ENCODE measurements around the gene RASAL2. TPM values are rescaled to one million over a fixed set of nuclear protein-coding genes. Genes with fewer than 3 reads are reported as not detected.
A peak's percentile ranks its signal among the peaks of the same experiment; 100 is the strongest.
"Not testable (repeated sequence)": the region's sequence is repeated elsewhere in the genome, so short reads cannot be mapped to it uniquely, and the experiment has no call there.

Gene RASAL2
- total RNA-seq, 3 donors from 2014 or later = 13.0 to 17.5 (median 14.2) TPM

DNA sequence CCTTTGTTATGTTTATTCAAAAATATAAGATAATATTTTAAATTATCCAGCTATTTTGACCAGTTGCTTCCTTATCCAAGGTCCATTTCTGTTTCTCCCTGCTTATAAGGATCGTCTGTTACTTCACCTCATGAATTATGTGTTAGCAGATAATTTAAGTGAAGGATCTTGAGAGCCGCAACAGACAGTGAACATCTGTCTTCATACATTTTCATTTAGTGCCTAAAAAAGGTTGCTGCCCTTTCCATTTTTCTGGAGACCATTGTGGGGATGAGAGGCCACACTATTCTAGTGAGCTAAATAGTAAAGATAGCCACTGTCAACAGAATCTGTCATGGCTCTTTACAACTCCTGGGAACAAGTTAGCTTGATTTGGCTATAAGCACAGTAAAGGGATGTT is 248.8 kb downstream of the RASAL2 start:
- intact Hi-C loops (cut with DNase I, micrococcal nuclease) = no loop called here

DNA sequence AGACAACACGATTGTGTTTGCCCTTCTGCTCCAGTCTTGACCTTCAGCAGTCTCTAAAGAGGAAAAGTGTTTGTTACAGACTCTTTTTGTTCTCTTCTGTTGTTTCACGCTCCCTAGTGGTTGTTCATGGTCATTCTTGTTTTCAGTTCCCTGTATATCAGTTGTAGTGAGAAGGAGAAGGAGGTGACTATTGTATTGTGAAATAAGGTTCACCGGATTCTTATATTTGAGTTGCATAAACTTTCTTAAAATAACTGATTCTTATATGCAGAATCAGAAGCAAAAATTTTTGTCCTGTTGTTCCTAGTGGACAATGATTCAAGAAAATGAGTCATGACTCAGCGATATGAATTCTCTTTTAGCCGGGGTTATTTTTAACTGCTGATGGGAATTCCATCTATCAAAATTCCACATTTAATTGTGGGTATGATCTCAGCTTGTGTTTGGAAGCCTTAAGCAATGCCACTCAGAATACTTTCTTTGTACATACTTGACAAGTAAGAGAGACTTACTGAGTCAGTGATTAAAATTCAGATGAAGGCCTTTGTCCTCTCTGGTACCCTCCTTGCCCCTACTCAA is 250.7 kb downstream of the RASAL2 start:
- DNase-seq (peak in 1 of 3 donors; percentile 63), ATAC-seq (peak; percentile 79)
- Histone ChIP-seq H3K36me3 (ENCODE audit: low read depth) (no peaks in the 10 kb centered on the region), H3K4me1 (ENCODE audit: low read depth) (peaks cover 6% of the 10 kb centered on the region), H3K9me3 (no peaks in the 10 kb centered on the region), H3K4me3 (no peak overlapping the region)
- TF ChIP-seq, protein P1, sequence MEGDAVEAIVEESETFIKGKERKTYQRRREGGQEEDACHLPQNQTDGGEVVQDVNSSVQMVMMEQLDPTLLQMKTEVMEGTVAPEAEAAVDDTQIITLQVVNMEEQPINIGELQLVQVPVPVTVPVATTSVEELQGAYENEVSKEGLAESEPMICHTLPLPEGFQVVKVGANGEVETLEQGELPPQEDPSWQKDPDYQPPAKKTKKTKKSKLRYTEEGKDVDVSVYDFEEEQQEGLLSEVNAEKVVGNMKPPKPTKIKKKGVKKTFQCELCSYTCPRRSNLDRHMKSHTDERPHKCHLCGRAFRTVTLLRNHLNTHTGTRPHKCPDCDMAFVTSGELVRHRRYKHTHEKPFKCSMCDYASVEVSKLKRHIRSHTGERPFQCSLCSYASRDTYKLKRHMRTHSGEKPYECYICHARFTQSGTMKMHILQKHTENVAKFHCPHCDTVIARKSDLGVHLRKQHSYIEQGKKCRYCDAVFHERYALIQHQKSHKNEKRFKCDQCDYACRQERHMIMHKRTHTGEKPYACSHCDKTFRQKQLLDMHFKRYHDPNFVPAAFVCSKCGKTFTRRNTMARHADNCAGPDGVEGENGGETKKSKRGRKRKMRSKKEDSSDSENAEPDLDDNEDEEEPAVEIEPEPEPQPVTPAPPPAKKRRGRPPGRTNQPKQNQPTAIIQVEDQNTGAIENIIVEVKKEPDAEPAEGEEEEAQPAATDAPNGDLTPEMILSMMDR (IDR thresholded peaks at IDR 0.05) = no peak
- intact Hi-C loops (cut with DNase I, micrococcal nuclease) = no loop called here

More for the DNA sequence above, 248.8 kb downstream of the RASAL2 start:
- H3K9me3 ChIP-seq = no peaks in the 10 kb centered on the region
- DNase-seq (no peak), ATAC-seq (no peak)
- H3K4me3 ChIP-seq = no peak overlapping the region
- no peaks in the 10 kb centered on the region for H3K36me3 ChIP-seq (ENCODE audit: low read depth)
- TF ChIP-seq, protein P1 (IDR thresholded peaks at IDR 0.05) = no peak
- peaks cover 6% of the 10 kb centered on the region for H3K4me1 ChIP-seq (ENCODE audit: low read depth)

DNA sequence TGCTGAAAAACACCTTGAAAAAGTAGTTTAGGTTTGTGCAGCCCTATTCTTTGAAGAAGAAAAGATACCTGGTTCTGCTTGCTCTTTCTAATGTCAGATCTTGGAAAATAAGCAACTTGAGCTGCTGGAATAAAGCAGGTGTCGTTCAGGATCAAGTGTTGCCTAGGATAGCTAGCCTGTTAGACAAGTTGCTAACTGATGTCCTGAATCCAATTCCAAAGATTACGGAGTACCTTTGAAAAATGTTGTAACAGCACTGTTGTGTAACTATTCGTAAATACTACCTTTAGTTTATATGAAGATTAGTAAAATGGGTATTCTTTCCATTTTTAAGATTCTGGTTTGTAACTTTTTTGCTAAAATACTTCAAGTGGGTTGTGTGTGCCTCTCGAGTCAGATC is 251.3 kb downstream of the RASAL2 start:
- H3K4me3 ChIP-seq = no peak overlapping the region
- TF ChIP-seq, protein P1 (IDR thresholded peaks at IDR 0.05) = no peak
- H3K9me3 ChIP-seq = no peaks in the 10 kb centered on the region
- ATAC-seq (no peak), DNase-seq (no peak)
- intact Hi-C loops (cut with DNase I, micrococcal nuclease) = no loop called here
- H3K4me1 ChIP-seq (ENCODE audit: low read depth) = peaks cover 6% of the 10 kb centered on the region
- no peaks in the 10 kb centered on the region for H3K36me3 ChIP-seq (ENCODE audit: low read depth)

DNA sequence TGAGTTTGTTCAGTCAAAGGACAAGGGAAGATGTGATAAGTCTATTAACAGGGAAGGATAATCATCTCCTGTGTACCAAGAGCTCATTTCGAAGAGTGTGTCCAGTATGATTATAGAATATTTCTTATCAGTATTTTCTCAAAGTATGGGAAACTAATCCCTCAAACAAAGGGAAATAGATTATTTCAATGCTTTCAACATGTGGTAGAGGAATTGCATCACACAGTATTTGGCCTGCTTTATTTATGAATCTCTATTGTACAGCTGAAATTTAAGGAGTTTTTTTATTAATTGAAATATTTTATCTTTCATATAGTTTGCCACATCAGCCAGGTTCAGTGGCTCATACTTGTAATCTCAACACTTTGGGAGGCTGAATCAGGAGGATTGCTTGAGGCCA is 251.9 kb downstream of the RASAL2 start:
- Histone ChIP-seq H3K9me3 (no peaks in the 10 kb centered on the region), H3K36me3 (ENCODE audit: low read depth) (no peaks in the 10 kb centered on the region), H3K4me1 (ENCODE audit: low read depth) (peaks cover 6% of the 10 kb centered on the region), H3K4me3 (no peak overlapping the region)
- no peak for ATAC-seq
- TF ChIP-seq, protein P1 (IDR thresholded peaks at IDR 0.05) = no peak
- no peak for DNase-seq
- intact Hi-C loops (cut with DNase I, micrococcal nuclease) = no loop called here

DNA sequence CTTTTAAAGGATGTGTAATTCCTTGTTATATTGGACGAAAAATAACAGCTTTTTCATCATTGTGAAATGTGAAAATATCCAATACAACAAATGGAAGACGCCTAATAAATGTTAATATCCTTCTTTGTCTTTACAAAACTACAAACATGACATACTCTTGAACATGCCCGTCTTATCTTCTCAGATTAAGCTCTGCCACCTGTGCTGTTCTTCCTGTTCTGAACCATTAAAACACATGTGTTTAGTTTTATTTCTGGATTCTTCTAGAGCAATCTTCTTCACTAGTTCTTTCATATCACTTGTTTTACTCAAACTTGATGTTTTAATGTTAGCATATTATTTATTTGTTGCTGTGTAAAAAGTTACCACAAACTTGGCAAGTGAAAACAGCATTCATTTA is 255.9 kb downstream of the RASAL2 start:
- no peak for ATAC-seq
- TF ChIP-seq, protein P1 (IDR thresholded peaks at IDR 0.05) = no peak
- intact Hi-C loops (cut with DNase I, micrococcal nuclease) = no loop called here

DNA sequence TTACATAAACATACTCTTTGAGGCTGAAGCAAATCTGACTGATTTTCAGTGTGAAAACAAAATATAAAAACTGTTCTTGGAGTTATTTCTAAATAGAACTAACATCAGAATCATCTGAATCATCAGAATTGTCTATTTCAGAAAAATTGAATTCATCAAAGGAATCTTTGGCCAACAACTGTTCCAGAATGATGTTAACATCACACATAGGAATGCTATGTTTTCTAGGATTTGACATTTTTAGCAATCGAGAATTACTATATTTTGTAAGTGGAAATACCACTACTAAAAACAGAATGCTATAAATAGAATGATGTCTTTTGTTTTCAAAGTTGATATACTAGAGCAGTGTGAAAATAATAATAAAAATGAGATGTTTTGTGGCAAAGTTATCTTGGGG is 258.0 kb downstream of the RASAL2 start:
- intact Hi-C loops (cut with DNase I, micrococcal nuclease); DNase-seq: not testable (repeated sequence)

More for the DNA sequence above, 255.9 kb downstream of the RASAL2 start:
- Histone ChIP-seq H3K9me3 (peaks cover 7% of the 10 kb centered on the region), H3K36me3 (ENCODE audit: low read depth) (no peaks in the 10 kb centered on the region), H3K4me3 (no peak overlapping the region), H3K4me1 (ENCODE audit: low read depth) (no peaks in the 10 kb centered on the region)
- no peak for DNase-seq

More for the DNA sequence above, 258.0 kb downstream of the RASAL2 start:
- H3K36me3 ChIP-seq (ENCODE audit: low read depth); H3K4me3 ChIP-seq; H3K9me3 ChIP-seq; ATAC-seq; H3K4me1 ChIP-seq (ENCODE audit: low read depth): not testable (repeated sequence)
